ENCODE results near the gene MSLN. TPM values are rescaled to one million over a fixed set of nuclear protein-coding genes. Genes with fewer than 3 reads are reported as not detected.

MSLN gene
- total and polyA plus RNA-seq, 2 of the 8 experiments (the other 6 are each of a cell fraction or from before 2014, with no cell fraction given): 0.28 to 0.50 TPM

DNA sequence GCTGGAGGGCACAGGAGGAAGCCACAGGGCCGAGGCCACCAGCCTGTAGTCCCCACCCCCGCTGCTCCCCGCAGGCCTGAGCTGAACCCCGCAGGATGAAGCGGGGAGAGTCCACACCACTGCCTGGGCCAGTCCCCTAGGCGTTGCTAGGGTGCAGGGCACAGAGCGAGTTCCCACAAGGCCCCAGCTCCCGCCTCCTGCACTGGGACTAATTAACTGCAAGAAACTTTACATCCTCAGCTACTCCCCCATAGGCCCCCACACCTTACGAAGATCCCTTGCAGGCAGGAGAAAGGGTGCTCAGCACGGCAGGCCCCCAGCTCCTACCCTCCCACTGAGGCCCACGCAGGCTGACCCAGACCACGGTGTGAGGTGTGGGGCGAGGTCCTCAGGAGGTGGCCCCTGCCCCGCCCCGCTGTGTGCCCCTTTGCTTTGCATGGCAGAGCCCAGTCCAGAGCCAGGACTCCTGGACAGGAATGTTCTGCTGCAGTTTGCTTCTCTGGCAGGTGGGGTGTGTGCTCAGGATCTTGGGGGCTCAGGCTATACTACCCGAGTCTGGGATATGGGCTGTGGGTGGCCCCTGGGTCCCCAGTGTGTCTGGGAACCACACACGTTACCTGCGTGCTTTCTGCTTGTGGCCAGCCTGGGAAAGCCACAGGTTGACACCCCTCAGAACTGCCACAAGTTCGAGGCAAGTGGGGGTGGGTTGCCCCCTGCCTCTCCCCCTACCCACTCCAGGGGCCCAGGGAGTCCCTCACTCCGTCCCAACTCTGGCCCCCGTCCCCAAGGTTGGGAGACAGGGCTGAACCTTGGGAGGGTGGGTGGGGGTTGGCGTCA lies 38.8 kb downstream of the MSLN start:
- DNase-seq (ENCODE audit: low read depth in 1 of 2, low spot score in 2 of 2) (no peak), FAIRE-seq (no peak)
- Histone ChIP-seq H2BK5ac (ENCODE audit: low read depth, low read length) (no peak overlapping the region), H3K4ac (replicated peaks; ENCODE audit: insufficient read length, low read depth, low read length) (no peak overlapping the region), H3K79me2 (ENCODE audit: control insufficient read depth in 1 of 2, insufficient read depth in 2 of 2, low read length in 2 of 2) (no peaks in the 10 kb centered on the region), H2BK20ac (ENCODE audit: low read length) (no peak overlapping the region), H4K20me1 (replicated peaks in 1 of 2; ENCODE audit: control insufficient read depth in 1 of 2, insufficient read depth in 2 of 2, low read length in 2 of 2) (peaks cover 5 to 16% of the 10 kb centered on the region in 2 experiments), H4K8ac (ENCODE audit: extremely low read depth, insufficient read depth, low read length) (no peak overlapping the region), H4K5ac (ENCODE audit: insufficient read length, low read depth, low read length) (no peak overlapping the region), H3K56ac (replicated peaks; ENCODE audit: insufficient read length, low read depth, low read length) (no peak overlapping the region), H3K18ac (ENCODE audit: extremely low read depth, low read length) (no peak overlapping the region), H2AFZ (ENCODE audit: low read length) (no peak overlapping the region), H3K23me2 (ENCODE audit: low read depth, low read length) (peaks cover 3% of the 10 kb centered on the region; the same call in 1 of the 2 replicates), H3K9me3 (ENCODE audit: insufficient read depth in 2 of 2, low read depth in 1 of 2, low read length in 1 of 2) (no peaks in the 10 kb centered on the region), H3K79me1 (ENCODE audit: low read depth, low read length) (no peaks in the 10 kb centered on the region), H3K23ac (ENCODE audit: insufficient read length) (no peak overlapping the region), H3K9ac (replicated peaks in 1 of 4; ENCODE audit: extremely low read depth in 1 of 4, low read depth in 3 of 4, low read length in 3 of 4) (no peak overlapping the region), H3K27ac (ENCODE audit: low read depth, low read length) (no peak overlapping the region), H3K4me1 (replicated peaks in 1 of 4; ENCODE audit: control insufficient read depth in 3 of 4, insufficient read depth in 4 of 4, low read length in 3 of 4) (peaks cover 0 to 17% (median 3%) of the 10 kb centered on the region in 4 experiments; a peak in 4 of 7 replicates), H3K4me2 (ENCODE audit: insufficient read depth in 1 of 2, low read depth in 2 of 2, low read length in 2 of 2) (no peak overlapping the region; a peak in 2 of 4 replicates), H2BK15ac (ENCODE audit: low read length) (no peak overlapping the region), H3K4me3 (ENCODE audit: extremely low read depth in 1 of 4, insufficient read depth in 2 of 4, low read depth in 3 of 4, low read length in 4 of 4) (no peak overlapping the region), H3K14ac (ENCODE audit: insufficient read length) (no peak overlapping the region), H3K36me3 (ENCODE audit: control insufficient read depth in 2 of 4, insufficient read depth in 4 of 4, low read length in 3 of 4) (peaks cover 0 to 16% (median 0%) of the 10 kb centered on the region in 4 experiments; a peak in 3 of 8 replicates), H2BK12ac (ENCODE audit: low read depth, low read length) (no peak overlapping the region), H3K27me3 (replicated peaks in 1 of 4; ENCODE audit: control insufficient read depth in 3 of 4, extremely low read depth in 1 of 4, insufficient read depth in 3 of 4, low read length in 3 of 4) (peaks cover 1 to 34% (median 24%) of the 10 kb centered on the region in 4 experiments; a peak in 6 of 7 replicates), H2BK120ac (replicated peaks; ENCODE audit: low read depth, low read length) (no peak overlapping the region), H4K91ac (replicated peaks; ENCODE audit: insufficient read length, low read length) (no peak overlapping the region), H2AK5ac (ENCODE audit: low read depth, low read length) (no peak overlapping the region)
- 76% methylated on average over 21 of the region's 22 CpGs; no CpG with 5 or more reads in 1 of the 2 experiments for WGBS, 2 experiments (ENCODE audit: extremely low coverage in 1 of 2, insufficient coverage in 1 of 2, insufficient read length in 1 of 2, insufficient replicate concordance in 2 of 2, low coverage in 1 of 2, low lambda C conversion rate in 2 of 2, missing lambda C conversion rate in 1 of 2)
- POLR2A ChIA-PET (ENCODE audit: partially characterized antibody): interaction anchor here (0.6 to 5.6 kb wide), 11 partner anchors 10 to 101 kb away, joined by 3 to 55 read pairs (median 5); partner anchors contain the start of genes ANTKMT, CCDC78, CHTF18 and HAGHL
- CTCF ChIA-PET (ENCODE audit: partially characterized antibody): interaction anchor here (2.1 to 2.7 kb wide), 2 partner anchors 83 to 88 kb away, joined by 6 to 9 read pairs; partner anchors contain the start of gene METRN
- TF ChIP-seq NANOG (IDR thresholded peaks at IDR 0.05; ENCODE audit: insufficient read depth, low read depth, low read length, poor library complexity, severe bottlenecking) (no peak), TEAD4 (IDR thresholded peaks at IDR 0.05; ENCODE audit: low read depth, low read length) (no peak), BCL11A (IDR thresholded peaks at IDR 0.05; ENCODE audit: low read depth in 2 of 2, low read length in 2 of 2) (no peak), CBX5 (IDR thresholded peaks at IDR 0.05; ENCODE audit: low read depth, low read length) (no peak), RBBP5 (IDR thresholded peaks at IDR 0.05; ENCODE audit: borderline replicate concordance, low read depth, low read length) (no peak), RFX5 (IDR thresholded peaks at IDR 0.05; ENCODE audit: borderline replicate concordance, low read depth, low read length) (no peak)
